Activated naive CD8-positive, alpha-beta T cell treated with anti-CD3 and anti-CD28 coated beads, Interleukin-2, amount 50 U/mL, for 24 hours (primary cell): ENCODE results near the gene MTA3.

Experiments
- ATAC-seq: fragments of 150-1000 bp; cut with Tn5 transposase; one replicate; pipeline ENCODE4 v1.10.0; 2021
- DNase-seq: peaks from one replicate; pipeline ENCODE4 v3.0.0; 2021
- H3K27ac Mint-ChIP-seq: one replicate; pipeline ENCODE4 v1.8.0; 2021; ENCODE audit warnings: mild to moderate bottlenecking, mixed read lengths
- H3K27me3 Mint-ChIP-seq: one replicate; pipeline ENCODE4 v1.8.0; 2021; ENCODE audit warnings: mixed read lengths
- H3K36me3 Mint-ChIP-seq: one replicate; pipeline ENCODE4 v1.8.0; 2021; ENCODE audit warnings: low read depth, mixed read lengths
- H3K4me1 Mint-ChIP-seq: one replicate; pipeline ENCODE4 v1.8.0; 2021; ENCODE audit warnings: mixed read lengths
- H3K4me3 Mint-ChIP-seq: one replicate; pipeline ENCODE4 v1.8.0; 2021; ENCODE audit warnings: mild to moderate bottlenecking, moderate library complexity, mixed read lengths
- H3K9me3 Mint-ChIP-seq: one replicate; pipeline ENCODE4 v1.8.0; 2021; ENCODE audit warnings: mixed read lengths

Gene MTA3

GRCh38 chr2:42801381-42801780 lies 232.9 kb downstream of the MTA3 start:
- Mint-ChIP-seq H3K27me3 (no peaks in the 10 kb centered on the region), H3K9me3 (no peaks in the 10 kb centered on the region), H3K4me1 (peaks cover 11% of the 10 kb centered on the region), H3K36me3 (no peaks in the 10 kb centered on the region), H3K4me3 (no peak overlapping the region), H3K27ac (no peak overlapping the region)
- no peak for DNase-seq
- ATAC-seq, result no peak

- Mint-ChIP-seq H3K4me3 (no peak overlapping the region), H3K27me3 (no peaks in the 10 kb centered on the region), H3K9me3 (no peaks in the 10 kb centered on the region), H3K4me1 (peaks cover 6% of the 10 kb centered on the region), H3K36me3 (no peaks in the 10 kb centered on the region), H3K27ac (no peak overlapping the region)
- DNase-seq, result no peak
- ATAC-seq, result no peak
Measured at GRCh38 chr2:42802150-42802549, 233.7 kb downstream of the MTA3 start.

- Mint-ChIP-seq H3K9me3 (no peaks in the 10 kb centered on the region), H3K4me3 (no peak overlapping the region), H3K27ac (no peak overlapping the region), H3K36me3 (no peaks in the 10 kb centered on the region), H3K4me1 (peaks cover 11% of the 10 kb centered on the region), H3K27me3 (peaks cover 2% of the 10 kb centered on the region)
- no peak for ATAC-seq
- DNase-seq, result no peak
Measured at GRCh38 chr2:42804338-42804737, 235.9 kb downstream of the MTA3 start.

- no peak overlapping the region for H3K4me3 Mint-ChIP-seq
- DNase-seq, result no peak
- no peaks in the 10 kb centered on the region for H3K36me3 Mint-ChIP-seq
- no peaks in the 10 kb centered on the region for H3K9me3 Mint-ChIP-seq
- H3K4me1 Mint-ChIP-seq, result peaks cover 14% of the 10 kb centered on the region
- no peak overlapping the region for H3K27ac Mint-ChIP-seq
- H3K27me3 Mint-ChIP-seq, result peaks cover 2% of the 10 kb centered on the region
- no peak for ATAC-seq
Measured at GRCh38 chr2:42804891-42805290, 236.5 kb downstream of the MTA3 start.
